Endothelial cell of umbilical vein (primary cell): ENCODE measurements around the gene PLEKHJ1. TPM values are rescaled to one million over a fixed set of nuclear protein-coding genes. Genes with fewer than 3 reads are reported as not detected.

Experiments used
- BruUV-seq: library from RNA; stranded (reverse); fragments of 400-500 nt; replicated peaks from 2 replicates; lab custom pipeline; 2021; lab: Mats Ljungman, UMichigan
- CTCF ChIA-PET: fragments of 300-600, 350-600 bp; sonication (Branson Sonifier 250); formaldehyde crosslinking; loops from one replicate; lab custom pipeline; 2021; ENCODE audit warnings: antibody characterized with exemption, inconsistent platforms; lab: Charles Lee
- POLR2A ChIA-PET: fragments of 300-600, 350-600 bp; sonication (Branson Sonifier 250); formaldehyde crosslinking; loops from one replicate; lab custom pipeline; 2021; ENCODE audit warnings: antibody characterized with exemption, inconsistent platforms; lab: Charles Lee
- DNase-seq: peaks from one replicate; pipeline ENCODE4 v3.0.0-alpha.2; 2011; ENCODE audit warnings: low read depth, low spot score
- FAIRE-seq: peaks from 2 replicates; lab custom pipeline; 2011; peaks lifted over from hg19 to GRCh38; lab: Jason Lieb, UNC
- H2AFZ ChIP-seq: 2 replicates; pipeline ENCODE4 v1.6.0; 2012; ENCODE audit warnings: low read depth, low read length, control low read depth, inconsistent platforms
- H3K27ac ChIP-seq: 2 replicates; pipeline ENCODE4 v1.5.1; 2011; ENCODE audit warnings: low read depth, mild to moderate bottlenecking, control low read depth, low read length, moderate library complexity; ENCODE audit not compliant: insufficient read depth
- H3K27me3 ChIP-seq, 2 experiments: 2 replicates each; pipeline versions ENCODE4 v1.6.0 to v1.6.1; 2011; ENCODE audit warnings: low read length in 2 of 2, mixed read lengths in 1 of 2; ENCODE audit not compliant: control insufficient read depth in 2 of 2, insufficient read depth in 2 of 2
- H3K36me3 ChIP-seq, 2 experiments: 2 replicates in 1 of 2; 3 replicates in 1 of 2; pipeline ENCODE4 v1.5.1; 2011; ENCODE audit warnings: low read length in 2 of 2, mild to moderate bottlenecking in 1 of 2, moderate library complexity in 1 of 2; ENCODE audit not compliant: control insufficient read depth in 2 of 2, insufficient read depth in 2 of 2; ENCODE audit errors: extremely low read depth in 1 of 2
- H3K4me1 ChIP-seq: 3 replicates; pipeline ENCODE4 v1.5.1; 2011; ENCODE audit warnings: mild to moderate bottlenecking, low read length; ENCODE audit not compliant: control insufficient read depth, insufficient read depth; ENCODE audit errors: extremely low read depth
- H3K4me2 ChIP-seq: 2 replicates; pipeline ENCODE4 v1.6.1; 2011; ENCODE audit warnings: low read length, control low read depth, mixed read lengths; ENCODE audit not compliant: insufficient read depth
- H3K4me3 ChIP-seq, 3 experiments: fragments of 200-600 bp in 1 of 3; sonication (generic), shearing (Covaris generic) in 1 of 3; replicated peaks in 1 of 3; 2 replicates each; pipeline ENCODE4 v1.5.1; 2011 to 2016; ENCODE audit warnings: control low read depth in 3 of 3, low read length in 3 of 3, mild to moderate bottlenecking in 2 of 3, inconsistent platforms in 1 of 3, low read depth in 1 of 3, moderate library complexity in 1 of 3; ENCODE audit not compliant: insufficient read depth in 1 of 3
- H3K79me2 ChIP-seq: 2 replicates; pipeline ENCODE4 v1.6.0; 2012; ENCODE audit warnings: low read length, inconsistent platforms; ENCODE audit not compliant: control insufficient read depth, insufficient read depth
- H3K9ac ChIP-seq: replicated peaks from 2 replicates; pipeline ENCODE3; 2011; ENCODE audit warnings: low read length, control low read depth; ENCODE audit not compliant: insufficient read depth; ENCODE audit errors: extremely low read depth
- H3K9me1 ChIP-seq: replicated peaks from 3 replicates; pipeline ENCODE4 v1.6.0; 2011; ENCODE audit warnings: mild to moderate bottlenecking, low read length; ENCODE audit not compliant: control insufficient read depth, insufficient read depth; ENCODE audit errors: extremely low read depth
- H3K9me3 ChIP-seq: replicated peaks from 2 replicates; pipeline ENCODE4 v1.5.1; 2012; ENCODE audit warnings: low read length, inconsistent platforms; ENCODE audit not compliant: control insufficient read depth, insufficient read depth
- H4K20me1 ChIP-seq: replicated peaks from 2 replicates; pipeline ENCODE3; 2011; ENCODE audit warnings: mild to moderate bottlenecking, low read length; ENCODE audit not compliant: control insufficient read depth, insufficient read depth; ENCODE audit errors: extremely low read depth
- EZH2 ChIP-seq: IDR thresholded peaks from 2 replicates; pipeline ENCODE4 v1.6.1; 2012; ENCODE audit warnings: borderline replicate concordance, low read depth, mild to moderate bottlenecking, moderate library complexity, low read length, inconsistent platforms; ENCODE audit not compliant: severe bottlenecking
- FOS ChIP-seq: IDR thresholded peaks from 2 replicates; pipeline ENCODE4 v1.6.1; 2011; ENCODE audit warnings: mild to moderate bottlenecking, low read length, moderate library complexity, borderline replicate concordance; ENCODE audit not compliant: insufficient read depth
- GATA2 ChIP-seq: IDR thresholded peaks from 2 replicates; pipeline ENCODE4 v1.7.0; 2011; ENCODE audit warnings: low read depth, mild to moderate bottlenecking, moderate library complexity, mixed read lengths, low read length; ENCODE audit not compliant: insufficient read length, insufficient read depth
- JUN ChIP-seq: IDR thresholded peaks from 2 replicates; pipeline ENCODE4 v1.6.1; 2011; ENCODE audit warnings: borderline replicate concordance, low read depth; ENCODE audit not compliant: insufficient read length, insufficient read depth
- MAX ChIP-seq: IDR thresholded peaks from 2 replicates; pipeline ENCODE4 v1.6.1; 2011; ENCODE audit not compliant: insufficient read depth, insufficient read length
- MYC ChIP-seq: IDR thresholded peaks from one replicate; pipeline ENCODE4 v1.6.1; 2011; ENCODE audit warnings: mild to moderate bottlenecking, low read depth, low read length
- POLR2A ChIP-seq: IDR thresholded peaks from 2 replicates; pipeline ENCODE4 v1.6.1; 2012; ENCODE audit warnings: low read depth, mild to moderate bottlenecking, control low read depth, low read length
- POLR2AphosphoS5 ChIP-seq: IDR thresholded peaks from 2 replicates; pipeline ENCODE4 v1.6.1; 2012; ENCODE audit warnings: low read depth, mild to moderate bottlenecking, control low read depth, low read length, moderate library complexity; ENCODE audit not compliant: insufficient read depth
- dilution Hi-C: fragments of 300-500 bp; cut with MboI; formaldehyde crosslinking; loops from one replicate; pipeline ENCODE4 v1.15.0; 2019; ENCODE audit warnings: low sequenced_read_pairs; ENCODE audit not compliant: extremely low pct_ligation_motif_present
- intact Hi-C: fragments of 100-400 bp; cut with micrococcal nuclease; formaldehyde crosslinking; loops from one replicate; pipeline ENCODE4 v1.10.0; 2022
- polyA plus RNA-seq, 4 experiments: library from polyadenylated mRNA; depleted of rRNA in 3 of 4; stranded (reverse) in 3 of 4; unstranded in 1 of 4; fragments of >200 nt; gene quantifications; 2 replicates each; pipeline versions ENCODE4 v1.2.1 to v1.2.3, GENCODE V29; 2011 to 2012; ENCODE audit warnings: missing spikeins in 1 of 4
- total RNA-seq: library from RNA; stranded (reverse); gene quantifications from 2 replicates; pipeline ENCODE4 v1.2.3, GENCODE V29; 2021
- TF ChIP-seq, protein P1 (sequence below), 2 donors: IDR thresholded peaks; 1 replicate in 1 of 2; 2 replicates in 1 of 2; pipeline ENCODE4 v1.5.1; 2011; ENCODE audit warnings: low read length in 2 of 2, mild to moderate bottlenecking in 2 of 2, moderate library complexity in 2 of 2, control low read depth in 1 of 2, inconsistent platforms in 1 of 2, low read depth in 1 of 2; ENCODE audit not compliant: insufficient read depth in 1 of 2; ENCODE audit errors: extremely low read depth in 1 of 2

Gene PLEKHJ1
- total and polyA plus RNA-seq, 2 donors (not counting 3 experiments of a cell fraction or from before 2014, with no cell fraction given): 82.4 to 115 TPM

GRCh38 chr19:2226051-2226839 is 9.9 kb downstream of the PLEKHJ1 start:
- TSS peak; percentile 14 for BruUV-seq
- Histone ChIP-seq H2AFZ (no peak overlapping the region), H3K9me1 (no peaks in the 10 kb centered on the region), H3K36me3 (peaks cover 2 to 26% of the 10 kb centered on the region in 2 experiments), H3K4me3 (no peak overlapping the region), H3K79me2 (no peaks in the 10 kb centered on the region), H3K4me2 (no peak overlapping the region), H3K27ac (no peak overlapping the region), H4K20me1 (no peaks in the 10 kb centered on the region), H3K4me1 (no peaks in the 10 kb centered on the region), H3K9ac (no peak overlapping the region), H3K9me3 (no peaks in the 10 kb centered on the region), H3K27me3 (no peaks in the 10 kb centered on the region)
- intact Hi-C loops (no loop called here), dilution Hi-C loops (no loop called here)
- FAIRE-seq (no peak), DNase-seq (no peak)
- CTCF ChIA-PET: no interaction called here
- POLR2A ChIA-PET: no interaction called here
- TF ChIP-seq POLR2AphosphoS5 (no peak), EZH2 (no peak), POLR2A (no peak), MYC (no peak), MAX (no peak), JUN (no peak), GATA2 (no peak), FOS (no peak)
- TF ChIP-seq, protein P1, sequence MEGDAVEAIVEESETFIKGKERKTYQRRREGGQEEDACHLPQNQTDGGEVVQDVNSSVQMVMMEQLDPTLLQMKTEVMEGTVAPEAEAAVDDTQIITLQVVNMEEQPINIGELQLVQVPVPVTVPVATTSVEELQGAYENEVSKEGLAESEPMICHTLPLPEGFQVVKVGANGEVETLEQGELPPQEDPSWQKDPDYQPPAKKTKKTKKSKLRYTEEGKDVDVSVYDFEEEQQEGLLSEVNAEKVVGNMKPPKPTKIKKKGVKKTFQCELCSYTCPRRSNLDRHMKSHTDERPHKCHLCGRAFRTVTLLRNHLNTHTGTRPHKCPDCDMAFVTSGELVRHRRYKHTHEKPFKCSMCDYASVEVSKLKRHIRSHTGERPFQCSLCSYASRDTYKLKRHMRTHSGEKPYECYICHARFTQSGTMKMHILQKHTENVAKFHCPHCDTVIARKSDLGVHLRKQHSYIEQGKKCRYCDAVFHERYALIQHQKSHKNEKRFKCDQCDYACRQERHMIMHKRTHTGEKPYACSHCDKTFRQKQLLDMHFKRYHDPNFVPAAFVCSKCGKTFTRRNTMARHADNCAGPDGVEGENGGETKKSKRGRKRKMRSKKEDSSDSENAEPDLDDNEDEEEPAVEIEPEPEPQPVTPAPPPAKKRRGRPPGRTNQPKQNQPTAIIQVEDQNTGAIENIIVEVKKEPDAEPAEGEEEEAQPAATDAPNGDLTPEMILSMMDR (IDR thresholded peaks at IDR 0.05; ENCODE audit: extremely low read depth in 1 of 2, insufficient read depth in 1 of 2, low read depth in 1 of 2, low read length in 2 of 2): no peak
